Peyer's patch (tissue), 4 donors: ENCODE measurements around the gene CHKA. TPM values are rescaled to one million over a fixed set of nuclear protein-coding genes. Genes with fewer than 3 reads are reported as not detected.

ENCODE experiments used
- DNase-seq, 3 donors: peaks; one replicate each; pipeline ENCODE4 v3.0.0-alpha.2; 2017 to 2019
- H3K27ac ChIP-seq, 4 donors: fragments of 200-600 bp; sonication (generic); one replicate each; pipeline ENCODE4 v1.5.1; 2016 to 2019
- H3K27me3 ChIP-seq, 2 donors: fragments of 200-600 bp; sonication (generic); one replicate each; pipeline ENCODE4 v1.5.1; 2019
- H3K36me3 ChIP-seq, 3 donors: fragments of 200-600 bp; sonication (generic); one replicate each; pipeline ENCODE4 v1.5.1; 2016 to 2019
- H3K4me1 ChIP-seq, 4 donors: fragments of 200-600 bp; sonication (generic); one replicate each; pipeline ENCODE4 v1.5.1; 2016 to 2019
- H3K4me3 ChIP-seq, 4 donors: fragments of 200-600 bp; sonication (generic); 1 replicate in 3 of 4; 2 replicates in 1 of 4; pipeline ENCODE4 v1.5.1; 2016 to 2019; ENCODE audit warnings: mild to moderate bottlenecking in 1 of 4
- H3K9me3 ChIP-seq, 4 donors: fragments of 200-600 bp; sonication (generic); one replicate each; pipeline ENCODE4 v1.5.1; 2016 to 2019; ENCODE audit warnings: mild to moderate bottlenecking in 1 of 4
- POLR2A ChIP-seq, 2 donors: fragments of 450-650 bp; IDR thresholded peaks; one replicate each; pipeline ENCODE4 v1.5.1; 2017; ENCODE audit warnings: antibody characterized with exemption in 2 of 2, mild to moderate bottlenecking in 2 of 2, moderate library complexity in 2 of 2
- total RNA-seq, 4 donors: library from RNA; depleted of rRNA; stranded (reverse); fragments of >200 nt; gene quantifications; one replicate each; pipeline ENCODE4 v1.1.0, GENCODE V29; 2016
- TF ChIP-seq, protein P1 (sequence below), 6 experiments: fragments of 450-650 bp in 4 of 6; fragments of 200-600 bp in 2 of 6; sonication (generic) in 1 of 6; IDR thresholded peaks; one replicate each; pipeline ENCODE4 v1.5.1; 2017 to 2019; ENCODE audit warnings: antibody characterized with exemption in 6 of 6, mild to moderate bottlenecking in 3 of 6, moderate library complexity in 1 of 6

Gene CHKA
- total RNA-seq, 4 donors from 2014 or later: 41.3 to 179 (median 130) TPM

DNA sequence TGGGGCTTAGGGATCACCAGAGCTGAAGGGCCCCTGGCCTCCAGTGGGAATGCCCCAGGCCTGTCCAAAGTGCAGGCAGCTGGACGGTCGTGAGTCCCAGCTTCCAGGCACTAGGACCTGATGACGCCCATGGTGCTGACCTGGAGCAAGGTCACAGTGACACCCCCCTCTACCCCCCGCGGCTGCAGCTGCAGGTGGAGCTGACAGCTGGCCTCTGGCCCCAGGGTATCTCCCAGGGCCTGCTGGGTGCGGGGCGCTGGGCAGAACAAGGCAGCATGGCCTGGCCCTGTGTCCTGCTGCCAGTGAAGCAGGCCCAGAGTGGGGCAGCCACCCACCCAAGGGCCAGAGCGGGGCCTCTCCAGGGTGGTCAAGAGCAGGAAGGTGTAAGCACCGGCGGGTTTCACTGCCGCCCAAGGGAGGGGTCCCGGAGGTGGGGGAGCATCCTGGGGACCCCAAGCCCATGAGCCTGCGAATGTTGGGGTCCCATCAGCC, 82.9 kb downstream of the CHKA start:
- Histone ChIP-seq H3K4me3 (peak overlapping the region; percentile 67 to 91 (median 84)), H3K27ac (peak overlapping the region; percentile 86 to 93 (median 90)), H3K27me3 (no peaks in the 10 kb centered on the region), H3K36me3 (peaks cover 0 to 24% (median 0%) of the 10 kb centered on the region in 3 donors), H3K4me1 (peaks cover 5 to 58% (median 24%) of the 10 kb centered on the region in 4 donors), H3K9me3 (no peaks in the 10 kb centered on the region)
- no peak for TF ChIP-seq POLR2A (IDR thresholded peaks at IDR 0.05)
- DNase-seq: no peak

DNA sequence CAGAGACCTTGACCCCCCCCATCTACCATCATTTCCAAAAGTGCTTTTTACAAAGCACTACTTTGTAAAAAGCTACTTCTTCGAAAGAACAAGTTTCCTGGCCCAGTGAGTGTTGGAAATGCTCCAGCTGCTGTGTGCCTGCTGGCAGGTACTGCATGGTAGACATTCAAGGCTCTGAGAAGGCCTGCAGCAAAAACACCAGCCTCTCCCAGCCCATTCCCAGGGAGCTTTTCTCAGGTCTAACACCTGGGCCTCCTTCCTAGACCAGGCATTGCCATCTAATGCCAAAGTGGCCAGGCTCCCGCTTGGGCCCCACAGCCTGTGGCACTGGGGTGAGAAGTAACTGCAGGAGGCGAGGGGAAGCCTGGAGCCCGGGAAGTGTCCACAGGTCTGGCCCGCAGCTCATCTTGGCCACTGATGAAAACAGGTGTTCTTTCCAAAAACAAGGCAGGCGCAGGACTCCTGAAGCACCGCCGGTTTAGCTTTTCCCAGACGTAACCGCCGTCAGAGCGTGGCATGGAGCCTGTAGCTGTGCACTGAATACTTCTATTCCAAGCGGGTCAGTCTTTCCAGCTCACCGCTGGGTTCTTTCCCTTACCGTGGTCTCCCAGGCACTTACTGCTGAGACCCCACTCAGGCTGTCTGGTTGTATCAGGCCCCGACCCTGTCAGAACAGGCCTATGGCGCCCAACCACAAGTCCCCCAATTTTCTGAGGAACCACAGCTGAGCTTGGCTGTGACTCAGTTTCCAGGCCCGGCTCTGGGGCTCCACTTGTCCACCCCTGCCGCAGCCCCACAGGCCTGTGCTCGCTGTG, 83.6 kb downstream of the CHKA start:
- TF ChIP-seq, protein P1, sequence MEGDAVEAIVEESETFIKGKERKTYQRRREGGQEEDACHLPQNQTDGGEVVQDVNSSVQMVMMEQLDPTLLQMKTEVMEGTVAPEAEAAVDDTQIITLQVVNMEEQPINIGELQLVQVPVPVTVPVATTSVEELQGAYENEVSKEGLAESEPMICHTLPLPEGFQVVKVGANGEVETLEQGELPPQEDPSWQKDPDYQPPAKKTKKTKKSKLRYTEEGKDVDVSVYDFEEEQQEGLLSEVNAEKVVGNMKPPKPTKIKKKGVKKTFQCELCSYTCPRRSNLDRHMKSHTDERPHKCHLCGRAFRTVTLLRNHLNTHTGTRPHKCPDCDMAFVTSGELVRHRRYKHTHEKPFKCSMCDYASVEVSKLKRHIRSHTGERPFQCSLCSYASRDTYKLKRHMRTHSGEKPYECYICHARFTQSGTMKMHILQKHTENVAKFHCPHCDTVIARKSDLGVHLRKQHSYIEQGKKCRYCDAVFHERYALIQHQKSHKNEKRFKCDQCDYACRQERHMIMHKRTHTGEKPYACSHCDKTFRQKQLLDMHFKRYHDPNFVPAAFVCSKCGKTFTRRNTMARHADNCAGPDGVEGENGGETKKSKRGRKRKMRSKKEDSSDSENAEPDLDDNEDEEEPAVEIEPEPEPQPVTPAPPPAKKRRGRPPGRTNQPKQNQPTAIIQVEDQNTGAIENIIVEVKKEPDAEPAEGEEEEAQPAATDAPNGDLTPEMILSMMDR (IDR thresholded peaks at IDR 0.05): no peak
- no peak for DNase-seq
- no peaks in the 10 kb centered on the region for H3K9me3 ChIP-seq
- peak overlapping the region; percentile 86 to 93 (median 90) for H3K27ac ChIP-seq
- peak overlapping the region in 1 of 4 donors; percentile 91 for H3K4me3 ChIP-seq
- H3K27me3 ChIP-seq: no peaks in the 10 kb centered on the region
- H3K36me3 ChIP-seq: peaks cover 0 to 24% (median 0%) of the 10 kb centered on the region in 3 donors
- H3K4me1 ChIP-seq: peaks cover 5 to 53% (median 24%) of the 10 kb centered on the region in 4 donors

DNA sequence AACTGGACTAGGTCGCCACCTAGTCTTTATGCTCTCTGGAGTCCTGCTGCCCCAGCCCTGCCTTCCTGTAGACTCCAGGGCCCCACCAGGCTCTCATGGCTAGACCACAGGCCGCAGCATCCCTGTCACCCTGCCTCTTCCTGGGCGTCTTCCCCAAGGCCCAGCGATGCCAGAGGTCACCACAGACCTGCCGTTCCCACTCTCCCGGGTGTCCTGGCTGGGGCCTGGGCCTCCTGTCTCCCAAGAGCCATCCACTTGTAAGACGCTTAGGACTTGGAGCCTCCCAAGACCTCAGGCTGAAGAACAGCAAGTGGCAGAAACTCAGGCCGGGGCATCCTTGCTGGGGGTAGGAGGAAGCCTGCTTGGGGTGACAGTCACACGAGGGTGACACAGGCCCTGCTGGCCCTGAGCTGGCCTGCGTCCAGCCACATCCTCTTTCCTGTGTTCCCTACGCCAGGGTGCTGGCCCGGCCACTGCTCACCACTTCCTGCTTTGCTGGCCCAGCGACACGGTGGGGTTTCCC, 84.4 kb downstream of the CHKA start:
- Histone ChIP-seq H3K27ac (peak overlapping the region; percentile 86 to 93 (median 90)), H3K9me3 (no peaks in the 10 kb centered on the region), H3K36me3 (peaks cover 0 to 22% (median 0%) of the 10 kb centered on the region in 3 donors), H3K27me3 (no peaks in the 10 kb centered on the region), H3K4me1 (peaks cover 6 to 59% (median 25%) of the 10 kb centered on the region in 4 donors), H3K4me3 (no peak overlapping the region)
- peak in 2 of 3 donors; percentile 41 to 85 for DNase-seq
- TF ChIP-seq POLR2A (IDR thresholded peaks at IDR 0.05): no peak
- TF ChIP-seq, protein P1 (IDR thresholded peaks at IDR 0.05): no peak

- no peaks in the 10 kb centered on the region for H3K9me3 ChIP-seq
- H3K36me3 ChIP-seq: peaks cover 0 to 22% (median 0%) of the 10 kb centered on the region in 3 donors
- no peak overlapping the region for H3K4me3 ChIP-seq
- peak overlapping the region; percentile 86 to 93 (median 90) for H3K27ac ChIP-seq
- H3K4me1 ChIP-seq: peaks cover 11 to 59% (median 28%) of the 10 kb centered on the region in 4 donors
- H3K27me3 ChIP-seq: no peaks in the 10 kb centered on the region
- TF ChIP-seq POLR2A (IDR thresholded peaks at IDR 0.05): no peak
- TF ChIP-seq, protein P1 (IDR thresholded peaks at IDR 0.05): no peak
- DNase-seq: peak in 1 of 3 donors; percentile 20
Observed at GRCh38 chr11:68036141-68036716, 85.0 kb downstream of the CHKA start.

GRCh38 chr11:68035266-68035876, 85.8 kb downstream of the CHKA start:
- Histone ChIP-seq H3K4me3 (no peak overlapping the region), H3K27ac (no peak overlapping the region), H3K9me3 (no peaks in the 10 kb centered on the region), H3K27me3 (no peaks in the 10 kb centered on the region), H3K36me3 (peaks cover 0 to 22% (median 0%) of the 10 kb centered on the region in 3 donors), H3K4me1 (peaks cover 11 to 51% (median 25%) of the 10 kb centered on the region in 4 donors)
- DNase-seq: no peak
- TF ChIP-seq, protein P1 (IDR thresholded peaks at IDR 0.05): no peak
- no peak for TF ChIP-seq POLR2A (IDR thresholded peaks at IDR 0.05)
